CD4-positive, alpha-beta T cell treated with Interleukin-21 for 1 hour (primary cell): ENCODE data around the gene TAOK1.

ENCODE experiments used
- DNase-seq: peaks from one replicate; pipeline ENCODE4 v3.0.0-alpha.2; 2020

Gene TAOK1

GRCh38 chr17:29572691-29573557 is 182.8 kb downstream of the TAOK1 start:
- peak; percentile 51 for DNase-seq

- no peak for DNase-seq
These were observed 183.4 kb downstream of the TAOK1 start for GRCh38 chr17:29573558-29573869.

GRCh38 chr17:29573871-29574731 is 183.9 kb downstream of the TAOK1 start:
- no peak for DNase-seq

- no peak for DNase-seq
These were observed 184.8 kb downstream of the TAOK1 start for GRCh38 chr17:29574732-29575510.

- DNase-seq, result no peak
These were observed 185.5 kb downstream of the TAOK1 start for GRCh38 chr17:29575511-29576213.

GRCh38 chr17:29576214-29577000 is 186.2 kb downstream of the TAOK1 start:
- no peak for DNase-seq

- no peak for DNase-seq
These were observed 186.8 kb downstream of the TAOK1 start for GRCh38 chr17:29577001-29577370.

- DNase-seq, result no peak
These were observed 187.4 kb downstream of the TAOK1 start for GRCh38 chr17:29577385-29578211.

- DNase-seq, result no peak
These were observed 188.7 kb downstream of the TAOK1 start for GRCh38 chr17:29578626-29579485.

- DNase-seq, result peak; percentile 92
These were observed 190.0 kb downstream of the TAOK1 start for GRCh38 chr17:29579866-29580771.

GRCh38 chr17:29581583-29582253 is 191.6 kb downstream of the TAOK1 start:
- no peak for DNase-seq

- DNase-seq, result no peak
These were observed 192.1 kb downstream of the TAOK1 start for GRCh38 chr17:29582254-29582765.

GRCh38 chr17:29582772-29583171 is 192.6 kb downstream of the TAOK1 start:
- DNase-seq, result no peak

GRCh38 chr17:29583324-29584248 is 193.4 kb downstream of the TAOK1 start:
- DNase-seq, result no peak

- DNase-seq, result no peak
These were observed 194.4 kb downstream of the TAOK1 start for GRCh38 chr17:29584452-29585079.

- peak; percentile 52 for DNase-seq
These were observed 195.1 kb downstream of the TAOK1 start for GRCh38 chr17:29585080-29585751.
